ENCODE measurements around the gene SMIM33.
"Not testable (repeated sequence)": the region's sequence is repeated elsewhere in the genome, so short reads cannot be mapped to it uniquely, and the experiment has no call there.

Gene SMIM33

DNA sequence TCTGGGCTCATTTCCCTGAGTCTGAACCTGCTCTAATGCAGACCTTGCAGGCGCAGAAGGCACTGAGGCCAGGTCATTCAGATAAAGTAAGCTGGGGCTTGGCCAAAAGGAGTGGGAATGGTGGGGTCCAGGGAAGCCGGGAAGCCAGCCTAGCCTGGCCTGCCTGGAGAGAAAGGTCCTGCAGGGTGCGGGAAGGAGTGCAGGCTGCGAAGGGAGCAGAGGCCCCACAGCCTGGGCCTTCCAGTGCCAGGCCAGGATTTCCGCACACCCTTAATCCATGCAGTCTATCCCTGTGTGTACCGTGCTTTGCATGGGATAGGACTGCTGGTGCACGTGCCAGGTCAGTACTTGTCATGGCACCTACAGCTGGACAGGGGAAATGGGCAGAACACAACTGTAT, 15.4 kb downstream of the SMIM33 start:
- DNase-seq = no peak

- no peak for DNase-seq
Observed at GRCh38 chr5:139488260-139488659, 17.5 kb downstream of the SMIM33 start.

DNA sequence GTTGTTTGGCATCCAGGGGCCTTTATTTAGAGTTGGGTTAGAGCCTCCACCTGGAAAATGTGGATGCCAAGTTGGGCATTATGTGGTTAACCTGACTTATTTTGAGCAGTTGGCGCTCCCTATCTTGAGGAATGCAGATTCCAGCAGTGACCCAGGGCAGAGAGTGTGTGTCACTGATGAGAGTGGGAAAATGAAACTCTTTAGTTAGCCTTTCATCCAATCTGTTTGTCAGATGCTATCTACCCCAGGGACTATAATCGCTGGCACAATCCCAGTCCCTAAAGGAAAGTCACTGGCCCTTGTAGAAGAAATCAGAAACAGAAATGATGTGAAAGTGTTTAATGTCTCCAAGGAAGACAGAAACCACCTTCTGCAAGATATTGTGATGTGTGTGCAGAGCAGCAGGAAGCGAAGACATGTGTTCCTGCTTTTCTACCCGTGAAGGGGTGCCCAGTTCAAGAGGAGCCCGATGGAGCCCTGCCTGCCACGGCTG, 21.9 kb downstream of the SMIM33 start:
- peak; percentile 70 for DNase-seq

DNA sequence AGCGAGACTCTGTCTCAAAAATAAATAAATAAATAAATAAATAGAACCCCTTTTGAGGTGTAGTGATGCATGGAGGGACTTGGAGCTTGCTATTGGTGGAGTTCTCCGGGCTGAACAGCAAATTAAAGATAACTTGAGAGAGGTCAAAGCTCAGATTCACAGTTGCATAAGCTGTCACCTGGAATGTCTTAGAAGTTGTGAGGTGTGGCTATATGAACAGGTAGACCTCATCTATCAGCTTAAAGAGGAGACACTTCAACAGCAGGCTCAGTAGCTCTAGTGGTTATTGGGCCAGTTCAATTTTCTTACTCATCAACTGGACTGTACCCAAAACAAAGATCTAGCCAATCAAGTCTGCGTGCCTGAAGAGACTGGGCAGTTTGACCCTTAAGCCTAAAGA, 23.5 kb downstream of the SMIM33 start:
- peak; percentile 34 for DNase-seq

DNA sequence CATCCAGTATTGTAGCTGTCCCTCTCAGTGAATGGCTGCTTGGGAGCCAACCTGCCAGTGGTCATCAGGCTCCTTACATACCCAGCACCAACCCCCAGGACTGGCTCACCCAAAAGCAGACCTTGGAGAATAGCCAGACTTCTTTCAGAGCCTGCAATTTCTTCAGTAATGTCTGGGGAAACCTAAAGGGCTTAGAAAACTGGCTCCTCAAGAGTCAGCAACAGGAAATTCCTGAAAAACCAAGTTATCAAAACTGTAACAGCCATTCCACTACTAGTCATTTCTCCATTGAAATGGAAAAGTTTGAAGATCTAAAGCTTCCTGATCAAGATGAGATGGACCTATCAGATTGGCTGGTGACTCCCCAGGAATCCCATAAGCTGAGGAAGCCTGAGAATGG, 24.0 kb downstream of the SMIM33 start:
- peak; percentile 65 for DNase-seq

DNA sequence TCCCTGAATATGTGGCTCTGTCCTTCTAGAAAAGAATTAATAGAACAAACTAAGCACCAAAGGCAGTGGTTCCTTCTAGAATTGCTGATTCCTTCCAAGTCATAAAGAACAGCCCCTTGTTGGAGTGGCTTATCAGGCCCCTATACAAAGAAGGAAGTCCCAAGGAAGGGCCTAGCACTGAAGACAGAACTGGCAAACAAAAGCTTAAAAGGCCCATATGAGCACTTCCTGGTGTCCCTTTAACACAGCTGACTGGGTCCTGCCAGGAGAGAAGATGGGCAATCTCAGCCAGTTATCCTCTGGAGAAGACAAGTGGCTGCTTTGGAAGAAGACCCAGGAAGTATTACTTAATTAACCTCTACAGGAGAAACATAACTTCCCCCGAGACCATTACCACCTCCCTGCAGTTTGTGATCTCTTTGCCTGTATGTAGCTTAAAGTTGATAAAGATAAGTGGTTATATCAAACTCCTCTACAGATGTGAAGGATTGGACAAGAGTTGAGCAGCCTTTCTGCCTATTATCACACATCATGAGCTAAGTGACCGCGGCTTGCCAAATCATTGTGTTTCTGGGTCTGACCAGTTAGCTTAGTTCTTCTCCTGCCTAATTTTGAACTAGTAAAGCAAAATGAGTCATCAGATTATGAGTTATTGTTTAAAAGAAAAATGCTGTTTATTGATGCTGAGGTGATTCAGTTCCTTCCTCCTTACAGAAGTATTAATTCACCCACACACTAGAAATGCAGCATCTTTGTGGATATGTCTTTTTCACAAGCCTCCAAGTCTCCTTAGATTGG, 25.0 kb downstream of the SMIM33 start:
- peak; percentile 67 for DNase-seq

GRCh38 chr5:139501381-139501780, 30.6 kb downstream of the SMIM33 start:
- DNase-seq = no peak

- not testable (repeated sequence) for DNase-seq
Observed at GRCh38 chr5:139503036-139503817, 32.4 kb downstream of the SMIM33 start.

DNA sequence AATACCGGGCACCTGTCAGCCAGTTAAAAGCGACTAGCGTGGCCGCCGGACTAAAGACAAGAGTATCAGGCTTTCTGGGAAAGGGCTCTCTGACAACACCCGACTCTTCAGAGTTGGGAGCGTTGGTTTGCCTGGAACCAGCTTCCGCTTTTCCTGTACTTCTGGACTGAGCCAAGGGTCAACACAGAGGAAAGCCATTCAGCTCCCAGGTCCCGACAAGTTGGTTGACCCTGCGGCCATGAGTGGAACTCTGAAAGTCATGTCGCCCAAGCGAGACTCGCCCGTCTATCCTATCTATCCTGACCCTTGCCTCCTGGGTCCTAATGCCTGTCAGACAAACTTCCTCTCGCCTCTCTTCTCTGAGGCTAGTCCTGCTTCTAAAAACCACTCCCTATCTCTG, 33.1 kb downstream of the SMIM33 start:
- not testable (repeated sequence) for DNase-seq

DNA sequence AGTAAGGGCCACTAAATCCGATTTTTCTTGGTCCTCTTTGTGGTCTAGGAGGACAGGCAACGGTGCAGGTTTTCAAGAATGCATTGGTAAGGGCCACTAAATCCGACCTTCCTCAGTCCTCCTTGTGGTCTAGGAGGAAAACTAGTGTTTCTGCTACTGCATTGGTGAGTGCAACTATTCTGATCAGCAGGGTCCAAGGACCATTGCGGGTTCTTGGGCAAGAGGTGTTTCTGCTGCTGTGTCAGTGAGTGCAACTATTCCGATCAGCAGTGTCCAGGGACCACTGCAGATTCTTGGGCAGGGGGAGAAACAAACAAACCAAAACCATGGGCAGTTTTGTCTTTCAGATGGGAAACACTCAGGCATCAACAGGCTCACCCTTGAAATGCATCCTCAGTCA, 33.9 kb downstream of the SMIM33 start:
- not testable (repeated sequence) for DNase-seq

GRCh38 chr5:139512786-139513390, 42.1 kb downstream of the SMIM33 start:
- DNase-seq = no peak

GRCh38 chr5:139513434-139513833, 42.6 kb downstream of the SMIM33 start:
- DNase-seq = peak; percentile 76

- DNase-seq = no peak
Observed at GRCh38 chr5:139513852-139514485, 43.2 kb downstream of the SMIM33 start.

GRCh38 chr5:139514486-139514856, 43.7 kb downstream of the SMIM33 start:
- DNase-seq = no peak

- peak; percentile 86 for DNase-seq
Observed at GRCh38 chr5:139517683-139518564, 47.1 kb downstream of the SMIM33 start.

Data from EL (cell line).